Calu3 (cell line): ENCODE data around the gene NT5C3A. TPM values are rescaled to one million over a fixed set of nuclear protein-coding genes. Genes with fewer than 3 reads are reported as not detected.

Experiments used
- BruUV-seq: library from RNA; stranded (reverse); fragments of 400-500 nt; replicated peaks from 2 replicates; lab custom pipeline; 2021; lab: Mats Ljungman, UMichigan
- CTCF ChIA-PET: fragments of 300-600 bp; sonication (Branson Sonifier 250); formaldehyde crosslinking; loops from one replicate; lab custom pipeline; 2022; ENCODE audit warnings: antibody characterized with exemption; lab: Charles Lee
- DNase-seq: peaks from one replicate; pipeline ENCODE4 v3.0.0; 2022
- H3K27ac Mint-ChIP-seq: one replicate; pipeline ENCODE4 v1.8.0; 2022; ENCODE audit warnings: mixed read lengths; ENCODE audit not compliant: unreplicated experiment
- H3K27me3 Mint-ChIP-seq: one replicate; pipeline ENCODE4 v1.8.0; 2022; ENCODE audit warnings: mixed read lengths; ENCODE audit not compliant: unreplicated experiment
- H3K36me3 Mint-ChIP-seq: one replicate; pipeline ENCODE4 v1.8.0; 2022; ENCODE audit warnings: mild to moderate bottlenecking, moderate library complexity, mixed read lengths; ENCODE audit not compliant: insufficient read depth, unreplicated experiment
- H3K4me1 Mint-ChIP-seq: one replicate; pipeline ENCODE4 v1.8.0; 2022; ENCODE audit warnings: mild to moderate bottlenecking, low read depth, mixed read lengths; ENCODE audit not compliant: unreplicated experiment
- H3K4me3 Mint-ChIP-seq: one replicate; pipeline ENCODE4 v1.8.0; 2022; ENCODE audit warnings: mild to moderate bottlenecking, low read depth, moderate library complexity, mixed read lengths; ENCODE audit not compliant: unreplicated experiment
- H3K9me3 Mint-ChIP-seq: one replicate; pipeline ENCODE4 v1.8.0; 2022; ENCODE audit warnings: low read depth, mixed read lengths; ENCODE audit not compliant: unreplicated experiment
- CTCF ChIP-seq: fragments of 200-600 bp; IDR thresholded peaks from one replicate; pipeline ENCODE4 v1.8.0; 2022; ENCODE audit warnings: antibody characterized with exemption; ENCODE audit not compliant: unreplicated experiment
- intact Hi-C: fragments of 100-400 bp; cut with micrococcal nuclease; formaldehyde crosslinking; loops from one replicate; pipeline ENCODE4 v1.10.0; 2022; ENCODE audit not compliant: unreplicated experiment
- total RNA-seq: library from RNA; stranded (reverse); gene quantifications from 2 replicates; pipeline ENCODE4 v1.2.3, GENCODE V29; 2022

Gene NT5C3A
- total RNA-seq, 1 experiment from 2014 or later: 77.7 TPM

GRCh38 chr7:33075818-33076518, 13.4 kb upstream of the NT5C3A start:
- BruUV-seq: no TSS peak
- Mint-ChIP-seq H3K36me3 (no peaks in the 10 kb centered on the region), H3K27me3 (peaks cover 36% of the 10 kb centered on the region), H3K27ac (no peak overlapping the region), H3K9me3 (peaks cover 3% of the 10 kb centered on the region), H3K4me1 (peaks cover 14% of the 10 kb centered on the region), H3K4me3 (no peak overlapping the region)
- intact Hi-C loops: no loop called here
- TF ChIP-seq CTCF: no peak
- CTCF ChIA-PET: interaction anchor here (0.6 to 1.3 kb wide), 3 partner anchors 13 to 1716 kb away, joined by 3 to 7 read pairs (median 6); partner anchors contain the start of gene NT5C3A
- DNase-seq: no peak

- H3K4me3 Mint-ChIP-seq: no peak overlapping the region
- peaks cover 8% of the 10 kb centered on the region for H3K27me3 Mint-ChIP-seq
- DNase-seq: no peak
- no peaks in the 10 kb centered on the region for H3K36me3 Mint-ChIP-seq
- no TSS peak for BruUV-seq
- peaks cover 14% of the 10 kb centered on the region for H3K4me1 Mint-ChIP-seq
- intact Hi-C loops: no loop called here
- TF ChIP-seq CTCF: no peak
- CTCF ChIA-PET: interaction anchor here (1.1 to 2.3 kb wide), 2 partner anchors 11 to 20 kb away, joined by 3 to 7 read pairs; partner anchors contain the start of gene NT5C3A
- peaks cover 8% of the 10 kb centered on the region for H3K9me3 Mint-ChIP-seq
- no peak overlapping the region for H3K27ac Mint-ChIP-seq
Measured at GRCh38 chr7:33073243-33073642, 10.7 kb upstream of the NT5C3A start.

GRCh38 chr7:33072471-33072870, 9.9 kb upstream of the NT5C3A start:
- BruUV-seq: no TSS peak
- CTCF ChIA-PET: interaction anchor here (2.3 kb wide), 1 partner anchor 10 kb away, joined by 7 read pairs; the partner anchor contains the start of gene NT5C3A
- intact Hi-C loops: no loop called here
- no peak overlapping the region for H3K27ac Mint-ChIP-seq
- H3K4me1 Mint-ChIP-seq: peaks cover 12% of the 10 kb centered on the region
- no peak for DNase-seq
- H3K36me3 Mint-ChIP-seq: no peaks in the 10 kb centered on the region
- peaks cover under 1% of the 10 kb centered on the region for H3K27me3 Mint-ChIP-seq
- peaks cover 8% of the 10 kb centered on the region for H3K9me3 Mint-ChIP-seq
- TF ChIP-seq CTCF: no peak
- H3K4me3 Mint-ChIP-seq: no peak overlapping the region

- intact Hi-C loops: no loop called here
Measured at GRCh38 chr7:33070831-33071230, 8.3 kb upstream of the NT5C3A start.

More at GRCh38 chr7:33070831-33071230, 8.3 kb upstream of the NT5C3A start:
- Mint-ChIP-seq H3K27me3 (no peaks in the 10 kb centered on the region), H3K9me3 (peaks cover 8% of the 10 kb centered on the region), H3K27ac (no peak overlapping the region), H3K4me3 (no peak overlapping the region), H3K36me3 (no peaks in the 10 kb centered on the region), H3K4me1 (no peaks in the 10 kb centered on the region)
- no peak for DNase-seq
- no peak for TF ChIP-seq CTCF
- no TSS peak for BruUV-seq
- CTCF ChIA-PET: no interaction called here
